ENCODE results near the gene GPC5. TPM values are rescaled to one million over a fixed set of nuclear protein-coding genes. Genes with fewer than 3 reads are reported as not detected.
"Not testable (repeated sequence)": the region's sequence is repeated elsewhere in the genome, so short reads cannot be mapped to it uniquely, and the experiment has no call there.

The GPC5 gene
- total RNA-seq, 1 experiment from 2014 or later: 0.26 TPM

DNA sequence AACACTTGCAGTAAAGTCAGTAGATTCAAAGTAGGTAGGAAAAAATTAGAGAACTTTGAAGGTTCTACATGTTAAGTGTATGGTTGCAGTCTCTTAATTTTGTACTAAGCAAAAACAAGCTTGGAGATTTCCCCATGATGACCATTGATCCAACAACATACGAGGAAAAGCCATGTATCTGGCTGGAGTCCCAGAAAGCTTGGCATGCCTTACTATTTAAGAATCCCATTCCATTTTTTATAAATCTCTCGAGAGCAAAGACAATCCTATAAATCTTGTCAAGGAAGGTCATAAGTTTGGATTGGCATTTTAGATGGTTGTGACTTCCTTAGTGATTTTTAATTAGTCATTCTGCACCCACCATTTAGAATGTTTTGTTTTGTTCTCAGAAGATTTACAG, 495.9 kb downstream of the GPC5 start:
- in situ Hi-C loops (cut with HindIII; ENCODE audit: low pct_unique_long_range_greater_than_20kb, low sequenced_read_pairs) (no loop called here), intact Hi-C loops (cut with micrococcal nuclease; ENCODE audit: unreplicated experiment) (no loop called here)
- no TSS peak for BruUV-seq (replicated peaks)
- no peaks in the 10 kb centered on the region for H3K9me3 ChIP-seq (ENCODE audit: control insufficient read depth, insufficient read depth, low read depth, low read length)
- H3K36me3 ChIP-seq (ENCODE audit: control insufficient read depth, insufficient read depth, low read length): no peaks in the 10 kb centered on the region
- TF ChIP-seq, protein P1, sequence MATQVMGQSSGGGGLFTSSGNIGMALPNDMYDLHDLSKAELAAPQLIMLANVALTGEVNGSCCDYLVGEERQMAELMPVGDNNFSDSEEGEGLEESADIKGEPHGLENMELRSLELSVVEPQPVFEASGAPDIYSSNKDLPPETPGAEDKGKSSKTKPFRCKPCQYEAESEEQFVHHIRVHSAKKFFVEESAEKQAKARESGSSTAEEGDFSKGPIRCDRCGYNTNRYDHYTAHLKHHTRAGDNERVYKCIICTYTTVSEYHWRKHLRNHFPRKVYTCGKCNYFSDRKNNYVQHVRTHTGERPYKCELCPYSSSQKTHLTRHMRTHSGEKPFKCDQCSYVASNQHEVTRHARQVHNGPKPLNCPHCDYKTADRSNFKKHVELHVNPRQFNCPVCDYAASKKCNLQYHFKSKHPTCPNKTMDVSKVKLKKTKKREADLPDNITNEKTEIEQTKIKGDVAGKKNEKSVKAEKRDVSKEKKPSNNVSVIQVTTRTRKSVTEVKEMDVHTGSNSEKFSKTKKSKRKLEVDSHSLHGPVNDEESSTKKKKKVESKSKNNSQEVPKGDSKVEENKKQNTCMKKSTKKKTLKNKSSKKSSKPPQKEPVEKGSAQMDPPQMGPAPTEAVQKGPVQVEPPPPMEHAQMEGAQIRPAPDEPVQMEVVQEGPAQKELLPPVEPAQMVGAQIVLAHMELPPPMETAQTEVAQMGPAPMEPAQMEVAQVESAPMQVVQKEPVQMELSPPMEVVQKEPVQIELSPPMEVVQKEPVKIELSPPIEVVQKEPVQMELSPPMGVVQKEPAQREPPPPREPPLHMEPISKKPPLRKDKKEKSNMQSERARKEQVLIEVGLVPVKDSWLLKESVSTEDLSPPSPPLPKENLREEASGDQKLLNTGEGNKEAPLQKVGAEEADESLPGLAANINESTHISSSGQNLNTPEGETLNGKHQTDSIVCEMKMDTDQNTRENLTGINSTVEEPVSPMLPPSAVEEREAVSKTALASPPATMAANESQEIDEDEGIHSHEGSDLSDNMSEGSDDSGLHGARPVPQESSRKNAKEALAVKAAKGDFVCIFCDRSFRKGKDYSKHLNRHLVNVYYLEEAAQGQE (IDR thresholded peaks at IDR 0.05; ENCODE audit: insufficient read depth in 1 of 2, low read depth in 2 of 2, low read length in 1 of 2): no peak
- TF ChIP-seq TCF7L2 (IDR thresholded peaks at IDR 0.05; ENCODE audit: low read depth, low read length) (no peak), POLR2AphosphoS5 (IDR thresholded peaks at IDR 0.05; ENCODE audit: low read depth, low read length) (no peak), SIN3A (IDR thresholded peaks at IDR 0.05; ENCODE audit: borderline replicate concordance, insufficient read depth, low read depth, low read length) (no peak)
- TF ChIP-seq, protein P2, sequence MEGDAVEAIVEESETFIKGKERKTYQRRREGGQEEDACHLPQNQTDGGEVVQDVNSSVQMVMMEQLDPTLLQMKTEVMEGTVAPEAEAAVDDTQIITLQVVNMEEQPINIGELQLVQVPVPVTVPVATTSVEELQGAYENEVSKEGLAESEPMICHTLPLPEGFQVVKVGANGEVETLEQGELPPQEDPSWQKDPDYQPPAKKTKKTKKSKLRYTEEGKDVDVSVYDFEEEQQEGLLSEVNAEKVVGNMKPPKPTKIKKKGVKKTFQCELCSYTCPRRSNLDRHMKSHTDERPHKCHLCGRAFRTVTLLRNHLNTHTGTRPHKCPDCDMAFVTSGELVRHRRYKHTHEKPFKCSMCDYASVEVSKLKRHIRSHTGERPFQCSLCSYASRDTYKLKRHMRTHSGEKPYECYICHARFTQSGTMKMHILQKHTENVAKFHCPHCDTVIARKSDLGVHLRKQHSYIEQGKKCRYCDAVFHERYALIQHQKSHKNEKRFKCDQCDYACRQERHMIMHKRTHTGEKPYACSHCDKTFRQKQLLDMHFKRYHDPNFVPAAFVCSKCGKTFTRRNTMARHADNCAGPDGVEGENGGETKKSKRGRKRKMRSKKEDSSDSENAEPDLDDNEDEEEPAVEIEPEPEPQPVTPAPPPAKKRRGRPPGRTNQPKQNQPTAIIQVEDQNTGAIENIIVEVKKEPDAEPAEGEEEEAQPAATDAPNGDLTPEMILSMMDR (IDR thresholded peaks at IDR 0.05): no peak
- DNase-seq (ENCODE audit: low read depth, low spot score) (no peak), ATAC-seq (no peak)
- H3K4me1 ChIP-seq (ENCODE audit: control insufficient read depth, insufficient read depth, low read length): no peaks in the 10 kb centered on the region
- H3K4me3 ChIP-seq (ENCODE audit: low read depth in 2 of 2, low read length in 2 of 2): no peak overlapping the region
- no peak overlapping the region for H3K27ac ChIP-seq (ENCODE audit: low read length)
- CTCF ChIA-PET: no interaction called here
- POLR2A ChIA-PET: no interaction called here
- no peaks in the 10 kb centered on the region for H3K27me3 ChIP-seq (ENCODE audit: control insufficient read depth, insufficient read depth, low read length)

DNA sequence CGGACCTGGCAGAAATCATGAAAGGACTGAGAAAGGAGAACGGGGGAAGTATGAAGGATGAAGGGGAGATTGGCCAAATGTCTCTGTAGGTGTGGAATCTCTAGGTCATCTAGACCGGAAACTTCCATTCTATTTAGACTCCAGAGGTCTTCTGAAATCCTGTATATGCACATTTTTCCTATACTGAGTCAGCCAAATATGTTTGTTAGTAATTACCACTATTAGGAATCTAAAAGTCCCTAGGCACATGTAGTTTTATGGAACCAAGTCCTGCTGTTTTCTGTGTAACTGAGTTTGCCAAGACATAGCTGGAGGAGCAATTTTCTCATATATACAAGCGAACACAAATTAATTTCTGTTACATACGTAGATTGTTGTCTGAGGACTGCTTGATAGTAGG, 498.1 kb downstream of the GPC5 start:
- CTCF ChIA-PET: no interaction called here
- BruUV-seq (replicated peaks): no TSS peak
- intact Hi-C loops (cut with micrococcal nuclease; ENCODE audit: unreplicated experiment): no loop called here
- Histone ChIP-seq H3K36me3 (ENCODE audit: control insufficient read depth, insufficient read depth, low read length) (no peaks in the 10 kb centered on the region), H3K27me3 (ENCODE audit: control insufficient read depth, insufficient read depth, low read length) (no peaks in the 10 kb centered on the region), H3K27ac (ENCODE audit: low read length) (no peak overlapping the region), H3K4me3 (ENCODE audit: low read depth in 2 of 2, low read length in 2 of 2) (no peak overlapping the region), H3K4me1 (ENCODE audit: control insufficient read depth, insufficient read depth, low read length) (no peaks in the 10 kb centered on the region), H3K9me3 (ENCODE audit: control insufficient read depth, insufficient read depth, low read depth, low read length) (no peaks in the 10 kb centered on the region)
- ATAC-seq: no peak
- in situ Hi-C loops (cut with HindIII; ENCODE audit: low pct_unique_long_range_greater_than_20kb, low sequenced_read_pairs): no loop called here
- POLR2A ChIA-PET: no interaction called here
- DNase-seq (ENCODE audit: low read depth, low spot score): no peak
- TF ChIP-seq, protein P2 (IDR thresholded peaks at IDR 0.05): no peak
- TF ChIP-seq POLR2AphosphoS5 (IDR thresholded peaks at IDR 0.05; ENCODE audit: low read depth, low read length): no peak
- TF ChIP-seq, protein P1 (IDR thresholded peaks at IDR 0.05; ENCODE audit: insufficient read depth in 1 of 2, low read depth in 2 of 2, low read length in 1 of 2): no peak
- TF ChIP-seq TCF7L2 (IDR thresholded peaks at IDR 0.05; ENCODE audit: low read depth, low read length): no peak
- TF ChIP-seq SIN3A (IDR thresholded peaks at IDR 0.05; ENCODE audit: borderline replicate concordance, insufficient read depth, low read depth, low read length): no peak

DNA sequence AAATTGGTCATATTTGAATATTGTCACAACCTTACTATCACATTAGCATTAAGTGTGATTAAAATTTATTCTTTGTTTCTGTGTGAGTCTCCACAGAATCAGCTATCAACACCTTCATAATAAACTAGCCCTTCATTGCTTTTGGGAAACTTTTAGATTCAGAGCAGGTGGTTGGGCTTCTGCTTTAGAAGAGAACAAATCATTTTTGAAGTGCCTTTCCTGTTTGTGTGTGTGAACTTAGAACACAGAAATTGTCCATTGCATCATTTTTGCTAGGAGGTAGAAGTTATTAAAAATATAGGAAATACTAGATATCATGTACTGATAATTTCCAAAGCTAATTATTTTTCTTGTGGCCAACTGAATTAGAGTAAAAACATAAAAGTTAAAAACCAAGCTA, 500.6 kb downstream of the GPC5 start:
- intact Hi-C loops (cut with micrococcal nuclease; ENCODE audit: unreplicated experiment): not testable (repeated sequence)

More for the DNA sequence above, 500.6 kb downstream of the GPC5 start:
- in situ Hi-C loops (cut with HindIII; ENCODE audit: low pct_unique_long_range_greater_than_20kb, low sequenced_read_pairs); CTCF ChIA-PET; H3K27ac ChIP-seq (ENCODE audit: low read length); H3K4me3 ChIP-seq (ENCODE audit: low read depth in 2 of 2, low read length in 2 of 2); H3K36me3 ChIP-seq (ENCODE audit: control insufficient read depth, insufficient read depth, low read length); H3K27me3 ChIP-seq (ENCODE audit: control insufficient read depth, insufficient read depth, low read length); H3K4me1 ChIP-seq (ENCODE audit: control insufficient read depth, insufficient read depth, low read length); BruUV-seq (replicated peaks); ATAC-seq; POLR2A ChIA-PET; H3K9me3 ChIP-seq (ENCODE audit: control insufficient read depth, insufficient read depth, low read depth, low read length); DNase-seq (ENCODE audit: low read depth, low spot score): not testable (repeated sequence)
